DOHH2 (cell line): Measurements from ENCODE around the gene GREB1L.

Experiments
- H3F3A ChIP-seq: fragments of 200-600 bp; sonication (generic), shearing (Covaris generic); 2 replicates; pipeline ENCODE4 v1.6.0; 2016; ENCODE audit warnings: antibody characterized with exemption, mild to moderate bottlenecking; ENCODE audit not compliant: control insufficient read depth, insufficient read depth
- H3K27ac ChIP-seq: fragments of 200-600 bp; sonication (generic); 2 replicates; pipeline ENCODE4 v1.5.1; 2014; ENCODE audit warnings: low read depth, mild to moderate bottlenecking, low read length, moderate library complexity
- H3K27me3 ChIP-seq: fragments of 200-600 bp; sonication (generic); 2 replicates; pipeline ENCODE4 v1.6.1; 2014; ENCODE audit warnings: mild to moderate bottlenecking, low read length, mixed read lengths; ENCODE audit not compliant: control insufficient read depth
- H3K36me3 ChIP-seq: fragments of 200-600 bp; sonication (generic); 2 replicates; pipeline ENCODE4 v1.6.1; 2014; ENCODE audit warnings: mild to moderate bottlenecking, low read length, moderate library complexity, mixed read lengths; ENCODE audit not compliant: control insufficient read depth
- H3K4me1 ChIP-seq: fragments of 200-600 bp; sonication (generic); 2 replicates; pipeline ENCODE4 v1.6.1; 2014; ENCODE audit warnings: mild to moderate bottlenecking, low read length, mixed read lengths; ENCODE audit not compliant: control insufficient read depth
- H3K4me2 ChIP-seq: fragments of 200-600 bp; sonication (generic); 2 replicates; pipeline ENCODE4 v1.6.0; 2014; ENCODE audit warnings: mild to moderate bottlenecking, low read length, moderate library complexity
- H3K4me3 ChIP-seq: fragments of 200-600 bp; sonication (generic); 2 replicates; pipeline ENCODE4 v1.5.1; 2014; ENCODE audit warnings: mild to moderate bottlenecking, low read length, mixed read lengths
- H3K79me2 ChIP-seq: fragments of 200-600 bp; sonication (generic); 2 replicates; pipeline ENCODE4 v1.6.1; 2014; ENCODE audit warnings: mild to moderate bottlenecking, low read length, mixed read lengths; ENCODE audit not compliant: control insufficient read depth
- H3K9me2 ChIP-seq: fragments of 200-600 bp; sonication (generic); replicated peaks from 2 replicates; pipeline ENCODE4 v1.6.1; 2014; ENCODE audit warnings: mild to moderate bottlenecking, low read length, mixed read lengths; ENCODE audit not compliant: control insufficient read depth
- H3K9me3 ChIP-seq: fragments of 200-600 bp; sonication (generic); 2 replicates; pipeline ENCODE4 v1.6.1; 2014; ENCODE audit warnings: antibody characterized with exemption, low read length, mixed read lengths; ENCODE audit not compliant: control insufficient read depth, insufficient read depth
- H4K20me1 ChIP-seq: fragments of 200-600 bp; sonication (generic); 2 replicates; pipeline ENCODE4 v1.6.0; 2014; ENCODE audit warnings: low read depth, mild to moderate bottlenecking, antibody characterized with exemption, low read length, moderate library complexity; ENCODE audit not compliant: control insufficient read depth, insufficient read depth
- EZH2phosphoT487 ChIP-seq: fragments of 200-600 bp; sonication (generic); IDR thresholded peaks from 2 replicates; pipeline ENCODE4 v1.6.1; 2017; ENCODE audit warnings: borderline replicate concordance, mild to moderate bottlenecking, antibody characterized with exemption, low read length, moderate library complexity, mixed read lengths
- TF ChIP-seq, protein P1 (sequence below): fragments of 200-600 bp; sonication (generic); IDR thresholded peaks from one replicate; pipeline ENCODE4 v1.5.1; 2014; ENCODE audit warnings: antibody characterized with exemption, mild to moderate bottlenecking, low read depth, low read length; ENCODE audit not compliant: poor library complexity, severe bottlenecking

The GREB1L gene

DNA sequence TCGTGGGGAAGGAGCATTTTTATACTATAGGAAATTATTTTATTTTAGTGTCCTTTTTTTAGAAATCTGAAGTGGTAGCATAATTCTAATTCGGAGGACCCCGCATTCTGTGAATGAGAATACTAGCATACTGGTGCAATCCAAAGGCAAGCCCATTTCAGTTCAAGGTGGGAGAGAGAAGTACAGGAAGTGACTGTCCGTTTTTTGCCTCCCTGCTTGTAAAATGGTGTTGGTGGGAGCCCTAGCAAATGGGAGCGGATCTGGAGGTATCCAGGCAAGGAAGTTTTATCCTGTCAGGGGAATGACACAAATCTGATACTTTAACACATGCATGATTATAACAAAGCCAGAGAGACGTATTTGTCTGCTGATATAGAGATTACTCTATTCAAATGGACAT lies 216.8 kb downstream of the GREB1L start:
- H3K27me3 ChIP-seq, result no peaks in the 10 kb centered on the region
- no peak overlapping the region for H3K4me3 ChIP-seq
- no peaks in the 10 kb centered on the region for H3K79me2 ChIP-seq
- no peaks in the 10 kb centered on the region for H3K9me3 ChIP-seq
- TF ChIP-seq, protein P1, sequence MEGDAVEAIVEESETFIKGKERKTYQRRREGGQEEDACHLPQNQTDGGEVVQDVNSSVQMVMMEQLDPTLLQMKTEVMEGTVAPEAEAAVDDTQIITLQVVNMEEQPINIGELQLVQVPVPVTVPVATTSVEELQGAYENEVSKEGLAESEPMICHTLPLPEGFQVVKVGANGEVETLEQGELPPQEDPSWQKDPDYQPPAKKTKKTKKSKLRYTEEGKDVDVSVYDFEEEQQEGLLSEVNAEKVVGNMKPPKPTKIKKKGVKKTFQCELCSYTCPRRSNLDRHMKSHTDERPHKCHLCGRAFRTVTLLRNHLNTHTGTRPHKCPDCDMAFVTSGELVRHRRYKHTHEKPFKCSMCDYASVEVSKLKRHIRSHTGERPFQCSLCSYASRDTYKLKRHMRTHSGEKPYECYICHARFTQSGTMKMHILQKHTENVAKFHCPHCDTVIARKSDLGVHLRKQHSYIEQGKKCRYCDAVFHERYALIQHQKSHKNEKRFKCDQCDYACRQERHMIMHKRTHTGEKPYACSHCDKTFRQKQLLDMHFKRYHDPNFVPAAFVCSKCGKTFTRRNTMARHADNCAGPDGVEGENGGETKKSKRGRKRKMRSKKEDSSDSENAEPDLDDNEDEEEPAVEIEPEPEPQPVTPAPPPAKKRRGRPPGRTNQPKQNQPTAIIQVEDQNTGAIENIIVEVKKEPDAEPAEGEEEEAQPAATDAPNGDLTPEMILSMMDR, result no peak
- TF ChIP-seq EZH2phosphoT487, result no peak
- H3F3A ChIP-seq, result no peaks in the 10 kb centered on the region
- no peaks in the 10 kb centered on the region for H4K20me1 ChIP-seq
- H3K4me1 ChIP-seq, result no peaks in the 10 kb centered on the region
- H3K27ac ChIP-seq, result no peak overlapping the region
- no peaks in the 10 kb centered on the region for H3K9me2 ChIP-seq
- H3K4me2 ChIP-seq, result no peak overlapping the region
- H3K36me3 ChIP-seq, result no peaks in the 10 kb centered on the region

DNA sequence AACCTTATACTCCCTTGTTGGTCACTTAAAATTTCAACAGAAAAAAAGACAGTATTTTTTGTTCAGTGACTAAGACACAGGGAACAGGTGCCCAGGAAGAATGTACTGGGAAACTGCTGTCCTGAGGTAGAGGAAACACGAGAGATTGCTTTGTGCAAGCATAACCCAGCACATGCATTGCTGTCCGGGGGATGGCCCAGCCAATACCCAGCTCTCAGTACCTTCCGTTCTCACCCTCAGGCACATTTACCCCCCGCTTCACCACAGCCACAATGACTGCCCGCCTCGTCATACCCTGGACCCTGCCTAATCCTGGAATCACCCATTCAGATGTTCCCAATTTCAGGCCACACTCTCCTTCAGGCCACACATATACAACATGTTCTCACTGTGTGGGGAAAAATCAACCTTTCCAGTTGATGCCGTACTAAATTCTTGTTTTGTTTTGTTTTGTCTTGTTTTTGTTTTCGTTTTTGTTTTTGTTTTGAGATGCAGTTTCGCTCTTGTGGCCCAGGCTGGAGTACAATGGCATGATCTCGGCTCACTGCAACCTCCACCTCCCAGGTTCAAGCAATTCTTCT lies 217.8 kb downstream of the GREB1L start:
- H3K4me3 ChIP-seq, result no peak overlapping the region
- no peak overlapping the region for H3K4me2 ChIP-seq
- H3K4me1 ChIP-seq, result no peaks in the 10 kb centered on the region
- H3K36me3 ChIP-seq, result no peaks in the 10 kb centered on the region
- no peaks in the 10 kb centered on the region for H4K20me1 ChIP-seq
- no peaks in the 10 kb centered on the region for H3K27me3 ChIP-seq
- H3K9me3 ChIP-seq, result no peaks in the 10 kb centered on the region
- no peaks in the 10 kb centered on the region for H3K9me2 ChIP-seq
- H3K27ac ChIP-seq, result no peak overlapping the region
- H3K79me2 ChIP-seq, result no peaks in the 10 kb centered on the region
- no peak for TF ChIP-seq EZH2phosphoT487
- TF ChIP-seq, protein P1, result no peak
- H3F3A ChIP-seq, result no peaks in the 10 kb centered on the region

DNA sequence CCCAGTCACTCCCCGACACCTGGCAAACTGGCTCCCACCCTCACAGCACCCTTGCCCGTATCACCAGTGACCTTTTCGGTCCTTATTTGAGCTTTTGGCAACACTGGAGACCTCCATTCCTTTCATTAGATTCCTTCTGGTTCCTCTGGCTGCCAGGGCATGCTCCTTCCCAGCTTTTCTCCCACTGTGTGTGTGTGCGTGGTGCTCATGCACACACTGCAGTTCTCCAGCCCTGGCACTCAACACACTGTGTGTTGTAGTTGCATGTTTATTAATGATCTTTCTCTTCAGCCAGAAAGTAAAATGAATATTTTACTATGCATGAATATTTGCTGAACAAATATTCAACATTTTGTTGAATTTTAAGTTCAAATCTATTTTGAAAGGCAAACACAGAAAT lies 219.4 kb downstream of the GREB1L start:
- H3K4me1 ChIP-seq, result no peaks in the 10 kb centered on the region
- no peaks in the 10 kb centered on the region for H3K9me2 ChIP-seq

More for the DNA sequence above, 219.4 kb downstream of the GREB1L start:
- Histone ChIP-seq H3K4me3 (no peak overlapping the region), H4K20me1 (no peaks in the 10 kb centered on the region), H3K4me2 (no peak overlapping the region), H3K27ac (no peak overlapping the region), H3K79me2 (no peaks in the 10 kb centered on the region), H3K36me3 (no peaks in the 10 kb centered on the region), H3K27me3 (no peaks in the 10 kb centered on the region), H3F3A (no peaks in the 10 kb centered on the region), H3K9me3 (no peaks in the 10 kb centered on the region)
- TF ChIP-seq, protein P1, result no peak
- no peak for TF ChIP-seq EZH2phosphoT487
